Measurements from ENCODE around the gene CCL1.

DNA sequence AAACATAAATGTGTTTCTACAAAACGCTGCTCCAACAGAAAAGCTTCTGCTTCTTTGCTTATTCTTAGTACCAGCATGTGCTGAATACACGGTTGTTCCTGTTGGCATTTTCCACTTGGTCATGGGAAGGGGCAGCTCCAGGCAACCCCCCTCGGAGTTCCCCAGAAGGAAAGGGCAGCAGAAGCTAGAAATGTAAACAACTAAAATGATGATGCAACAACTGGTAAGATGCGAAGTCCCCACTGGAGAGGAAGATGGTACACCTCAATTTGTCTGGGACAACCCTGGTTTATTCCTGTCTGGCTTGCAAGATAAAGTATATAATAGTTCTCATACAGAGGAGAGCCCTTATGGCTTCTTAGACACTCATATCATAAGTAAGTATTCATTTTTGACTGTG is 16.0 kb downstream of the CCL1 start:
- TF ChIP-seq EP300 (IDR thresholded peaks at IDR 0.05; ENCODE audit: borderline replicate concordance in 1 of 2, low read depth in 1 of 2, low read length in 1 of 2): no peak
- TF ChIP-seq CTCF (IDR thresholded peaks at IDR 0.05): no peak
- TF ChIP-seq POLR2AphosphoS5 (IDR thresholded peaks at IDR 0.05; ENCODE audit: low read depth, low read length): no peak

Data from SK-N-SH (cell line).